Upper lobe of left lung (tissue), 6 donors: ENCODE data around the gene TTLL1. TPM values are rescaled to one million over a fixed set of nuclear protein-coding genes. Genes with fewer than 3 reads are reported as not detected.

Experiments used
- ATAC-seq, 2 donors: fragments of 200-7000 bp; cut with Tn5 transposase; one replicate each; pipeline ENCODE4 v1.9.1; 2022; ENCODE audit warnings: mild to moderate bottlenecking in 2 of 2, moderate library complexity in 2 of 2; ENCODE audit not compliant: low FRiP score in 2 of 2
- DNase-seq, 2 donors: peaks; one replicate each; pipeline ENCODE4 v3.0.0-alpha.2; 2019 to 2020
- H3K27ac ChIP-seq, 4 donors: fragments of 200-600 bp; sonication (generic); one replicate each; pipeline ENCODE4 v1.5.1; 2016 to 2019
- H3K27me3 ChIP-seq, 4 donors: fragments of 200-600 bp; sonication (generic); one replicate each; pipeline ENCODE4 v1.5.1; 2017 to 2019
- H3K36me3 ChIP-seq, 4 donors: fragments of 200-600 bp; sonication (generic); one replicate each; pipeline ENCODE4 v1.5.1; 2016 to 2019
- H3K4me1 ChIP-seq, 4 donors: fragments of 200-600 bp; sonication (generic); one replicate each; pipeline ENCODE4 v1.5.1; 2018 to 2019
- H3K4me3 ChIP-seq, 4 donors: fragments of 200-600 bp; sonication (generic); one replicate each; pipeline ENCODE4 v1.5.1; 2017 to 2019; ENCODE audit warnings: mild to moderate bottlenecking in 2 of 4, moderate library complexity in 1 of 4
- H3K9me3 ChIP-seq, 4 donors: fragments of 200-600 bp; sonication (generic); one replicate each; pipeline ENCODE4 v1.5.1; 2018 to 2019
- EP300 ChIP-seq, 4 donors: sonication (generic); formaldehyde crosslinking; IDR thresholded peaks; one replicate each; pipeline ENCODE4 v1.5.1; 2017; ENCODE audit warnings: antibody characterized with exemption in 4 of 4, control low read depth in 2 of 4
- POLR2A ChIP-seq, 4 donors: fragments of 450-650 bp; IDR thresholded peaks; one replicate each; pipeline ENCODE4 v1.5.1; 2016 to 2017; ENCODE audit warnings: antibody characterized with exemption in 4 of 4, mild to moderate bottlenecking in 2 of 4
- POLR2AphosphoS5 ChIP-seq, 2 donors: sonication (generic); formaldehyde crosslinking; IDR thresholded peaks; one replicate each; pipeline ENCODE4 v1.5.1; 2017; ENCODE audit warnings: antibody characterized with exemption in 2 of 2
- WGBS, 2 donors: methylation state at CpG; one replicate each; pipeline ENCODE4 v1.1.5; 2017 to 2018; 5-methylcytosine and 5-hydroxymethylcytosine counted together
- total RNA-seq, 6 donors: library from RNA; depleted of rRNA in 4 of 6; stranded (reverse); fragments of >200 nt in 4 of 6; gene quantifications; one replicate each; pipeline versions ENCODE4 v1.1.0 to v1.2.1, GENCODE V29; 2016 to 2021
- TF ChIP-seq, protein P1 (sequence below), 6 experiments: fragments of 450-650 bp in 4 of 6; fragments of 200-600 bp in 2 of 6; sonication (generic) in 2 of 6; IDR thresholded peaks; one replicate each; pipeline ENCODE4 v1.5.1; 2016 to 2019; ENCODE audit warnings: antibody characterized with exemption in 6 of 6
- donor health status: DM: no; HTN: no; CAD: no; lungs with moderate emphysema.
- donor health status: DM: no; HTN: yes; CAD: no; lungs with severe emphysema.

The TTLL1 gene
- total RNA-seq, 6 donors from 2014 or later, result 1.0 to 5.7 (median 4.8) TPM

GRCh38 chr22:43099095-43099494 is 9.9 kb upstream of the TTLL1 start:
- H3K27ac ChIP-seq, result peak overlapping the region in 1 of 4 donors; percentile 5
- peaks cover 0 to 8% (median 0%) of the 10 kb centered on the region in 4 donors for H3K9me3 ChIP-seq
- H3K4me3 ChIP-seq, result no peak overlapping the region
- H3K27me3 ChIP-seq, result no peaks in the 10 kb centered on the region
- DNase-seq, result no peak
- peaks cover 6 to 13% (median 9%) of the 10 kb centered on the region in 4 donors for H3K4me1 ChIP-seq
- H3K36me3 ChIP-seq, result no peaks in the 10 kb centered on the region
- WGBS, 2 donors, result 67 to 71% methylated on average over 4 of the region's 4 CpGs
- ATAC-seq, result no peak
- TF ChIP-seq, protein P1, sequence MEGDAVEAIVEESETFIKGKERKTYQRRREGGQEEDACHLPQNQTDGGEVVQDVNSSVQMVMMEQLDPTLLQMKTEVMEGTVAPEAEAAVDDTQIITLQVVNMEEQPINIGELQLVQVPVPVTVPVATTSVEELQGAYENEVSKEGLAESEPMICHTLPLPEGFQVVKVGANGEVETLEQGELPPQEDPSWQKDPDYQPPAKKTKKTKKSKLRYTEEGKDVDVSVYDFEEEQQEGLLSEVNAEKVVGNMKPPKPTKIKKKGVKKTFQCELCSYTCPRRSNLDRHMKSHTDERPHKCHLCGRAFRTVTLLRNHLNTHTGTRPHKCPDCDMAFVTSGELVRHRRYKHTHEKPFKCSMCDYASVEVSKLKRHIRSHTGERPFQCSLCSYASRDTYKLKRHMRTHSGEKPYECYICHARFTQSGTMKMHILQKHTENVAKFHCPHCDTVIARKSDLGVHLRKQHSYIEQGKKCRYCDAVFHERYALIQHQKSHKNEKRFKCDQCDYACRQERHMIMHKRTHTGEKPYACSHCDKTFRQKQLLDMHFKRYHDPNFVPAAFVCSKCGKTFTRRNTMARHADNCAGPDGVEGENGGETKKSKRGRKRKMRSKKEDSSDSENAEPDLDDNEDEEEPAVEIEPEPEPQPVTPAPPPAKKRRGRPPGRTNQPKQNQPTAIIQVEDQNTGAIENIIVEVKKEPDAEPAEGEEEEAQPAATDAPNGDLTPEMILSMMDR (IDR thresholded peaks at IDR 0.05), result no peak

DNA sequence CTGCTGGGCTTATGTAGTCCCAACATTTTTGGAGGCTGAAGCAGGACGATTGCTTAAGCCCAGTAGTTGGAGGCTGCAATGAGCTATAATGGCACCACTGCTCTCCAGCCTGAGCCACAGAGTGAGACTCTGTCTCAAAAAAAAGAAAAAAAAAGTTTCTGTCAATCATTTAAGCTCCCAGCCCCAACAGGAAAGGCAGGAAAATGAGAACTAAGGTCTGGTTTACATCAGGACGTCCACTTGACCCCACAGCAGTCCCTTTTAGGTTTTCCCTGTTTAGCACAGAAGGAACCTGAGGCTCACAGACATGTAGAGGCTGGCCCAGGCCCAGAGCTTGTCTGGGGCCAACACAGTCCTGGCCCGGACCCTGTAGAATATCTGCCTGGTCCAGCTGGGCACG is 9.2 kb upstream of the TTLL1 start:
- Histone ChIP-seq H3K36me3 (no peaks in the 10 kb centered on the region), H3K27ac (peak overlapping the region in 2 of 4 donors; percentile 2 to 59), H3K4me3 (no peak overlapping the region), H3K4me1 (peaks cover 0 to 7% (median 3%) of the 10 kb centered on the region in 4 donors), H3K9me3 (peaks cover 0 to 8% (median 0%) of the 10 kb centered on the region in 4 donors), H3K27me3 (no peaks in the 10 kb centered on the region)
- ATAC-seq, result no peak
- DNase-seq, result no peak
- TF ChIP-seq POLR2A (IDR thresholded peaks at IDR 0.05) (no peak), EP300 (IDR thresholded peaks at IDR 0.05) (no peak), POLR2AphosphoS5 (IDR thresholded peaks at IDR 0.05) (no peak)
- TF ChIP-seq, protein P1 (IDR thresholded peaks at IDR 0.05), result no peak
- 46 to 56% methylated on average over 4 of the region's 4 CpGs for WGBS, 2 donors

- H3K4me1 ChIP-seq, result peaks cover 0 to 7% (median 2%) of the 10 kb centered on the region in 4 donors
- ATAC-seq (no peak), DNase-seq (no peak)
- H3K4me3 ChIP-seq, result no peak overlapping the region
- TF ChIP-seq EP300 (IDR thresholded peaks at IDR 0.05) (no peak), POLR2A (IDR thresholded peaks at IDR 0.05) (no peak)
- H3K9me3 ChIP-seq, result peaks cover 0 to 8% (median 0%) of the 10 kb centered on the region in 4 donors
- H3K27ac ChIP-seq, result no peak overlapping the region
- H3K27me3 ChIP-seq, result no peaks in the 10 kb centered on the region
- no peaks in the 10 kb centered on the region for H3K36me3 ChIP-seq
- 90 to 93% methylated on average over 8 of the region's 8 CpGs for WGBS, 2 donors
Observed at GRCh38 chr22:43096420-43096819, 7.2 kb upstream of the TTLL1 start.

DNA sequence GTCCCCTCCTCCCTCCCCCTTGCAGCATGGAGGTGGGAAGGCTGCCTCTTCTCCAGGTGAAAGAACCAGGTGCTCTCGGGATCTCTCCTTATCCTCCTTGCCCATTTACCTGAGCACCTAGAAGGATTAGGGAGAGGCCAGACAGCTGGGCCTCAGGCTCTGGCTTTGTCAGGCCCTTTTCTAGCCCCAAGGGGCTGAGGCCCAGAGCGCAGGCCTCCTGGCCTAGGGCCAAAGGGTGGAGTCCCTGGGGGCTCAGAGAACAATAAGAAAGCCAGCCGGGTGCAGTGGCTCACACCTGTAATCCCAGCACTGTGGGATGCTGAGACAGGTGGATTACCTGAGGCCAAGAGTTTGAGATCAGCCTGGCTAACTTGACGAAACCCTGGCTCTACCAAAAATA is 5.4 kb upstream of the TTLL1 start:
- no peak for DNase-seq
- H3K27me3 ChIP-seq, result no peaks in the 10 kb centered on the region
- peaks cover 0 to 8% (median 0%) of the 10 kb centered on the region in 4 donors for H3K9me3 ChIP-seq
- WGBS, 2 donors, result 58 to 83% methylated on average over 3 to 4 of the region's 4 CpGs
- peaks cover 0 to 6% (median 5%) of the 10 kb centered on the region in 4 donors for H3K4me1 ChIP-seq
- TF ChIP-seq EP300 (IDR thresholded peaks at IDR 0.05) (no peak), POLR2A (IDR thresholded peaks at IDR 0.05) (no peak), POLR2AphosphoS5 (IDR thresholded peaks at IDR 0.05) (no peak)
- TF ChIP-seq, protein P1 (IDR thresholded peaks at IDR 0.05), result no peak
- ATAC-seq, result no peak
- H3K4me3 ChIP-seq, result no peak overlapping the region
- H3K36me3 ChIP-seq, result no peaks in the 10 kb centered on the region
- H3K27ac ChIP-seq, result no peak overlapping the region

DNA sequence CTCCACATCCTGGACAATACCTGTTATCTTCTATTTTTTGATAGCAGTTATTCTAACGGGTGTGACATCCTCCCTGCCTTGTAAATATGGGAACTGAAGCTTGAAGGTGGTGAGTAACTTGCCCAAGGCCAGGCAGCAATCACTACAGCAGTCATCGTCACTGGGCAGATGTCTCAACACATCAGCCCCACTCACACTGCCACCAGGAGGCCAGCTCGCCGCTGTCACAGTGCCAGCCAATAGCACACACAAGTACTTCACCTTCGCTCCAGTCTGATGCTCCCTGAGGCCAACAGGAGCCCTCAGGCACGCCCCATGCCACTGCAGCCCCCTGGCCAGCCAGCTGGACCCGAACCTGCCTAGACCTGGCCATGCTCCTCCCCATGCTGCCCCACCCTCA is 4.9 kb upstream of the TTLL1 start:
- H3K4me1 ChIP-seq, result peaks cover 0 to 8% (median 7%) of the 10 kb centered on the region in 4 donors
- ATAC-seq (no peak), DNase-seq (peak in 1 of 2 donors; percentile 52)
- H3K36me3 ChIP-seq, result no peaks in the 10 kb centered on the region
- H3K27me3 ChIP-seq, result no peaks in the 10 kb centered on the region
- TF ChIP-seq, protein P1 (IDR thresholded peaks at IDR 0.05), result peak in 1 of 6 experiments; percentile 10
- no peak for TF ChIP-seq POLR2A (IDR thresholded peaks at IDR 0.05)
- H3K27ac ChIP-seq, result no peak overlapping the region
- H3K4me3 ChIP-seq, result no peak overlapping the region
- peaks cover 0 to 8% (median 0%) of the 10 kb centered on the region in 4 donors for H3K9me3 ChIP-seq
- WGBS, 2 donors, result 37 to 65% methylated on average over 4 to 7 of the region's 7 CpGs
